Left ventricle myocardium superior (tissue), 1 donor: ENCODE measurements around the gene MAP4K4. TPM values are rescaled to one million over a fixed set of nuclear protein-coding genes. Genes with fewer than 3 reads are reported as not detected.

Experiments
- ATAC-seq: fragments of 200-7000 bp; cut with Tn5 transposase; one replicate; pipeline ENCODE4 v1.9.1; 2020; ENCODE audit warnings: mild to moderate bottlenecking, moderate library complexity
- DNase-seq: peaks from one replicate; pipeline ENCODE4 v3.0.0-alpha.2; 2020
- intact Hi-C: fragments of 100-400 bp; cut with micrococcal nuclease; formaldehyde crosslinking; loops from one replicate; pipeline ENCODE4 v1.11.0; 2022
- total RNA-seq: library from RNA; stranded (reverse); fragmentation: NEBNext Ultra II Directional; extraction: Animal tissue kit (Norgen Biotek cat#: 25700); gene quantifications from one replicate; pipeline ENCODE4 v1.2.1, GENCODE V29; 2021
- donor health status: DM: no; HTN: yes; CAD: no; lungs with severe emphysema.

Gene MAP4K4
- total RNA-seq, 1 donor from 2014 or later = 99.5 TPM

GRCh38 chr2:101689114-101689825, 8.2 kb upstream of the MAP4K4 start:
- intact Hi-C loops = no loop called here
- DNase-seq (no peak), ATAC-seq (no peak)

DNA sequence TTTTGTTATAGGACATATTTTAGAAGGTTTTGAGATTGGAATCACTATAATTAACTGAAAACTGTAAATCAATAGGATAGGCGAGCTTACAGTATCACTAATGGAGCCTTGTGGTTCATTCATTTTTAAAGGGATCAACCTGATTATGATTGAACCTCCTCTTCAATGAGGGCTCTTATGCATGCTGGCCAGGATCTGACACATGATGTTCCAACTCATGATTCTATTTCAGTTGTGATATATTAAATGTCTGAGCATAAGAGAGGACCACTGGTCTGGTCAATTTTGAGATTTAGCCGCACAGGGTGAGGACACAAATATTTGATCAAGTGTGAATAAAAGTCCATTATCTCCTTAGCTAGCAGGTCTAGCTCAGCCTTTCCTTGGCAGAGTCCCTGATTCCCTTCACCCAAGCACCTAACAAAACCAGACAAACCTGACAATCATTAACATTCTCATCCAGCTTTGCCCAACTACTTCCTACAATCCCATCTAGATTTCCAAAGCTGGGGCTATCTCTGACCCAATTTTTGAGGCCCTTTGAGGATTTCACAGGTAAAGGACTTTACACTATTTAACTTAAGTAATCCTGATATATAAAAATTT, 6.9 kb upstream of the MAP4K4 start:
- intact Hi-C loops = no loop called here
- ATAC-seq (no peak), DNase-seq (no peak)

DNA sequence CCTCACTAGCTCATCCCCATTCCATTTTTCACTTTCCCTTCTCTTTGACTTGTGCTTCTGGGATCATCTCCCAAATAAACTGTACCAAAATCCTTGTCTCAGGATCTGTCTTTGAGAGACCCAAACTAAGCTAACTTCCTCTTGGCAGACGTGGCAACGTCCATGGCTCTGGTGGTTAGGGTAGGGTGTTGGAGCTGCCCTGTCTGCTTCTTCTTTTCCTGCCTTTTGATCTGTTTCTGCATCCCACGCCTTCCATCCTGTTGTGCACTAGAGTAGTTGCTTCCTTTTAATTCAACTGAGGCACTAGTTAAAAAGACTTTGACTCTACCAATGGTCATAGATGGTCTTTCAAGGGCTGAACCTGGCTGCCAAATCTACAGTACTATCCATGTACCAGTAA, 5.5 kb upstream of the MAP4K4 start:
- intact Hi-C loops = no loop called here
- DNase-seq (no peak), ATAC-seq (no peak)

- DNase-seq (no peak), ATAC-seq (no peak)
- intact Hi-C loops = no loop called here
Observed at GRCh38 chr2:101692766-101693165, 4.7 kb upstream of the MAP4K4 start.

DNA sequence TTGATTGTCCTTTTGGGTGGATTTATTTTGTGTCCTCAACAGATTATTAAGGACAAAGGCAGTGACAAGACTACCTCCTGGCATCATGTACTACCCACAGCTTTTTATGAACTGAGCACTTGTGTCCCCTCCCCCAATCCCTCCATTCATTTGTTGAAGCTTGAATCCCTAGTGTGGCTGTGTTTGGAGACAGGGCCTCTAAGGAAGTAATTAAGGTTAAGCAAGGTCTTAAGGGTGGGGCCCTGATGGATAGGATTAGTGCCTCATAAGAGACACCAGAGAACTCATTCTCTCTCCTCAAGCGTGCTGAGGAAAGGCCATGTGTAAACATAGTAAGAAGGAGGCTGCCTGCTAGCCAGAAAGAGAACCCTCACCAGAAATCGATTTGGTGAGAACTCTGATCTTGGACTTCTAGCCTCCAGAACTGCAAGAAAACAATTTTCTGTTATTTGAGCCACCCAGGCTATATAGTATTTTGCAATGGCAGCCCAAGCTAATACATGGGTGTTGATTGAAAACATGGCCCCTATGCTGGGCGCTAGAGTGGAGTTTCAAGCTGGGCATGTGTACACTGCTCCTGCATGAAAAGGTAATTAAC, 3.4 kb upstream of the MAP4K4 start:
- ATAC-seq = no peak
- intact Hi-C loops = no loop called here
- DNase-seq = no peak

DNA sequence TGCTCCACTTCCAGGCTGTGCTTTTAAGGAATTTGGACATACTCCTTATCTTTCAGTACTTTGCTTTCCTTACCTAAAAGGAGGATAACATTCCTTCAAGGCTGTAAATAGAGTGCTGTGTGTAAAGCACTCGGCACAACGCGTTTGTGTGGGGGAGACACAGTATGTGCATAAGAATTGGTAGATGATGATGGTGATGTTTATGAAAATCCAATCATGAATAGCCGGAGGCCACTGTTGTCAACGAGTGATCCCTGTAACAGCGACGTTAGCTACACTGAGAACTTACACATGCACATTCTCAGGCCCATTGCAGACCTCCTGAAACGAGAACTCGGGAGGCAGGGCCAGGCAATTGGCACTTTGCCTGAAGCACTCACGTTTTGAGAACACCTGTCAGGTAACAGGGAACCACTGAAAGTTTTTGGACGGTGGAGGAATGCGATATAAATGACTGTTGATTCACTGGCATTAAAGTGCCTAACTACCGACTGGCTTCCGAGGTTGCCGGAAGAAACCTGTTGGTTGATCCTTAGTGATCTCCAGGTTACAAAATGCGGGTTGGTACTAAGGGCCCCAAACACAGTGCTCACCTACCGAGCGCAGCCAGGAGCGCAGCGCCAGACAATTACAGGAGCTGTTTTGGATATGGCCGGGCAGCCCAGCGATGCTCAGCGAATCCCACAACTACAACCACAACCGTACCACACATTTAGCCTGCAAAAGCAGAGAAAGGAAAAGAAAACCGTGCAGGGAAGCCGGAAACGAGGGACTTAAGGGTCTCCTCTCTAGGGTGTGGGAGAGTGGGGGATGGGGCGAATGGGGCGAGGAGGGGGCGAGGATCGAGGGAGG, 1.0 kb upstream of the MAP4K4 start:
- intact Hi-C loops = no loop called here
- DNase-seq (peak; percentile 55), ATAC-seq (peak; percentile 33)

- intact Hi-C loops = no loop called here
- ATAC-seq = peak; percentile 9
- peak; percentile 58 for DNase-seq
Observed at GRCh38 chr2:101698014-101698843, 722 bp downstream of the MAP4K4 start.

GRCh38 chr2:101698844-101699754, 1.6 kb downstream of the MAP4K4 start:
- DNase-seq (no peak), ATAC-seq (peak; percentile 1)
- intact Hi-C loops = no loop called here

DNA sequence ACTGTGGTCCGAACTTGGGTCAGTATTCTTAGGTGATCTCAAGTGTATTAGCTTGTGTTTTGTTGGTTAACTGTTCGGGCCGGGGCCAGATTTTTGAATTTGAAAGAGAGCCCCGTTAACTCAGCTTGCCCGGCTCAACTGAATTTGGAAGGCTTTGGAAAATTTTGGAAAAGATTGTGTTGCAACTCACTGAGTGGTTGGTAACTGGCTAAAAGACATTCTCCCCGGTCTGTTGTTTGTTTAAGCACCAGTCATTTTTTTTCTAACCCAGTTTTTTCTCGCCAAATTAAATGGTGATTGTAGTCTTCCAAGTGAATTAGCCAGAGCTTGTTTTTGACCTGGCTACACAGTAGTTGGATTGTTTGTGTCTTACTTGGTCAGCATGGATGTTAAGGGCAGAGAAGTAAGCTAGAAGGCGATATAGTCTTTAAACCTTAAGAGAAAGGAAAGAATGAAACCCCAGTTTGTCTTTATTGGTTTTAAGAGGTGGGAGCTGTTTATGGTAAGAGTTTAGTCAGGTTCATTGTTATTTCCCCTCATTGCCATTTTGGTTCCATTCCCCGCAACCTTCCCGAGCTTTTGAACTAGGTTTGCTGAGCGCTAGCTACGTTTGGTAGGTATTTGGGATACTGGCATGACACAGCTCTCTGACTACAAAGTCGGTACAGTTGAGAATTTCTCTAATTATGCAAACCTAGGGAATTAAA, 2.4 kb downstream of the MAP4K4 start:
- no peak for DNase-seq
- intact Hi-C loops = loop anchor here (5.0 kb wide), 1 partner anchor 127 kb away; no protein-coding TSS in a partner anchor
- ATAC-seq = no peak

DNA sequence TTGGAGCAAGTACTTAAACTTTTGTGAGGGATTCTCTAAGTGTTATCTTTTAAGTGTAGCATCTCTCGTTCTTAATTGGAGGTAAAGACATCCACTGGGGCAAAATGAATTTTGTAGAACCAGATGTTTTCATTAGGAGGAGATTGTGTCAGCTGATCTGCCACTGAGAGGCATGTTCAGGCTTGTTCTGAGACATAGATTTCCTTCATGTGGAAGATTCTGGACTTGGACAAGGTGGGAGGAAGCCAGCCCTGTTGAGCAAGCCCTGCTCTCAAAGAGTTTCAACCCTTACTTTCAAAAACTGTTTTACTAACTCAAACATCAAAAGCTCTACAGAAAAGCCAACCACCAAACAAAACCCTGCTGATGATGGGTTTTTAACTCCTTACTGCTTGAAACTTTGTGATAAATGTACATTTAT, 6.5 kb downstream of the MAP4K4 start:
- ATAC-seq = peak; percentile 60
- peak; percentile 42 for DNase-seq
- intact Hi-C loops = loop anchor here (5.0 kb wide), 1 partner anchor 123 kb away; no protein-coding TSS in a partner anchor

GRCh38 chr2:101704816-101705578, 7.5 kb downstream of the MAP4K4 start:
- intact Hi-C loops = loop anchor here (5.0 kb wide), 1 partner anchor 122 kb away; no protein-coding TSS in a partner anchor
- ATAC-seq (peak; percentile 6), DNase-seq (no peak)

DNA sequence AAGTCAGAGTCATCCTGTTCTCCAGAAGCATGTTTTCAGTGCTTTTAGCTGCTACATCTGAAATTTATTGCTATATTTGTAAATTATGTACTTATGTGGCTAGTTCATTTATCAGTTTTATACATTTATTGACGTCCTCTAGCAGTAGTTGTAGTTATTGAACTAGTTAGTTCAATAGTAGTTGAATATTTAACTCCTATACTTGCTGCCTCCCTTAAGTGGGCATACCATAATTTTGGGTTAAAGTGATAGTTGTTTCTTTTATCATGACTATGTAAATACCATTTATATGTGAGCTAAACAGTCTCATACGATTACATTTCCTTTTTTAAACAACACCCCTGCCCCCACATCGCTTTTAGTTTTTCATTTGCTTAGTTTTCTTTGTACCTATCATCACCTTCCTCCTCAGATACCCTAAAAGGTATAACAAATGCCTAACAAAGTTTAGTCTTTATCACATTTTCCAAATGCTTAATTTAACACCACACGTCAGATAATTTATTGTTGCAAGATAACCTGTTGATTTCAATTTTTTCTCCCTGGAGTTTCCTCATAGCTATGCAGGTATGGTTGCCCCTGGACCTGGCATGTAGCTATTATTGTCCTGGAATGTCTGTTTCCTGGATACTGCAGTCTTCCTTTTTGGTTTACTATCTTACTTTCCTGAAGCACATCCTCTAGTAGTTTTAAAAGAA, 8.8 kb downstream of the MAP4K4 start:
- DNase-seq (no peak), ATAC-seq (no peak)
- intact Hi-C loops = no loop called here

- DNase-seq (no peak), ATAC-seq (no peak)
- intact Hi-C loops = no loop called here
Observed at GRCh38 chr2:101706819-101707177, 9.3 kb downstream of the MAP4K4 start.

- no peak for ATAC-seq
- DNase-seq = no peak
- intact Hi-C loops = loop anchor here (10.0 kb wide), 1 partner anchor 55 kb away; no protein-coding TSS in a partner anchor
Observed at GRCh38 chr2:101710036-101710435, 12.5 kb downstream of the MAP4K4 start.

DNA sequence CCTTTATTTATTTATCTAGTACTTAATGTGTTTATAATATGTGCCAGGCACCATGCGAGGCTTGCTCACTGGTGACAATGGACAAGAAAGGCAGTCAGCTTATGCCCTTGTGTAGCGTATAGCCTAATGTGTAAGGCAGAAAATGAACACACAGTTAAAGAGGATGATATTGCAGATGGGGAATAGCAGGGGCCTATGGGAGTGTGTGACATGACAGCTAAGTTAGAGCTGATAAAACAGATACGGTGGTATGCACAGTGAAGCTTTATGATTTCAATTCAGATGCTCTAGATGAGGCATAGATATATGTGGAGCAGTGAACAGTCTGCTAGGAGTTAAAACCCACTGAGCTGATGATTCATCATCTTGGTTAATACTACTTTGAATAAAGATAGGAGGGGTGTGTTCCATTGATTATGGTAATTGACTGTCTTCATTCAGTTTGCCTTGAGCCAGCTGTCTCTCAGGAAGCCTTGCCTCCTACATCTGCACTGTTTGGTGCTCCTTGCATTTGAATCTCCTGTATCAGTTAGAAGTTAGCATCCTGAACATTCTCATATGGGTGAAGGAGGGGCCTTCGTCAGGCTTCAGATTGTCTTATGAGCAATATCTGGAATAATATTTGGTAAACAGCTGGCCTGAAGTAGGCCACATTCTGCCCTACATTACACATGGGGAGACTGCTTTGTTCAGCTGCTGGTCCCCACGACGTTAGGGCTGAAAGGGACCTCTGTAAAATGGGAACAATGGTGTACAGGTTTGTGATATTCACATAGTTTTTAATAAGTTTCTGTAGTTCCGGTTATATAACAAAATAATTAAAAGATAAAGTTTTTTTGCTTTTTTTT, 13.2 kb downstream of the MAP4K4 start:
- ATAC-seq = peak; percentile 29

More for the DNA sequence above, 13.2 kb downstream of the MAP4K4 start:
- intact Hi-C loops = loop anchor here (10.0 kb wide), 1 partner anchor 54 kb away; no protein-coding TSS in a partner anchor
- no peak for DNase-seq
